Activated CD4-positive, alpha-beta memory T cell treated with anti-CD3 and anti-CD28 coated beads for 36 hours (primary cell): ENCODE results near the gene AGK. TPM values are rescaled to one million over a fixed set of nuclear protein-coding genes. Genes with fewer than 3 reads are reported as not detected.

Source experiments
- CTCF ChIA-PET: fragments of 350-600 bp; sonication (Branson Sonifier 250); formaldehyde crosslinking; loops from one replicate; lab custom pipeline; 2021; ENCODE audit warnings: antibody characterized with exemption, inconsistent platforms; lab: Charles Lee
- POLR2A ChIA-PET: fragments of 350-600 bp; sonication (Branson Sonifier 250); formaldehyde crosslinking; loops from one replicate; lab custom pipeline; 2021; ENCODE audit warnings: antibody characterized with exemption; lab: Charles Lee
- DNase-seq: peaks from one replicate; pipeline ENCODE4 v3.0.0-alpha.2; 2020
- H3K27ac Mint-ChIP-seq: one replicate; pipeline ENCODE4 v1.8.0; 2021; ENCODE audit warnings: mixed read lengths
- H3K27me3 Mint-ChIP-seq: one replicate; pipeline ENCODE4 v1.8.0; 2021; ENCODE audit warnings: mixed read lengths
- H3K36me3 Mint-ChIP-seq: one replicate; pipeline ENCODE4 v1.8.0; 2021; ENCODE audit warnings: mixed read lengths
- H3K4me1 Mint-ChIP-seq: one replicate; pipeline ENCODE4 v1.8.0; 2021; ENCODE audit warnings: low read depth, mixed read lengths
- H3K4me3 Mint-ChIP-seq: one replicate; pipeline ENCODE4 v1.8.0; 2021; ENCODE audit warnings: mild to moderate bottlenecking, mixed read lengths
- H3K9me3 Mint-ChIP-seq: one replicate; pipeline ENCODE4 v1.8.0; 2021; ENCODE audit warnings: mixed read lengths
- intact Hi-C: fragments of 100-400 bp; cut with micrococcal nuclease; formaldehyde crosslinking; loops from one replicate; pipeline ENCODE4 v1.15.1; 2023
- total RNA-seq, 2 experiments: library from RNA; stranded (reverse); gene quantifications; one replicate each; pipeline ENCODE4 v1.2.3, GENCODE V29; 2021

The AGK gene
- total RNA-seq, 2 experiments from 2014 or later: 50.2 to 57.2 TPM

DNA sequence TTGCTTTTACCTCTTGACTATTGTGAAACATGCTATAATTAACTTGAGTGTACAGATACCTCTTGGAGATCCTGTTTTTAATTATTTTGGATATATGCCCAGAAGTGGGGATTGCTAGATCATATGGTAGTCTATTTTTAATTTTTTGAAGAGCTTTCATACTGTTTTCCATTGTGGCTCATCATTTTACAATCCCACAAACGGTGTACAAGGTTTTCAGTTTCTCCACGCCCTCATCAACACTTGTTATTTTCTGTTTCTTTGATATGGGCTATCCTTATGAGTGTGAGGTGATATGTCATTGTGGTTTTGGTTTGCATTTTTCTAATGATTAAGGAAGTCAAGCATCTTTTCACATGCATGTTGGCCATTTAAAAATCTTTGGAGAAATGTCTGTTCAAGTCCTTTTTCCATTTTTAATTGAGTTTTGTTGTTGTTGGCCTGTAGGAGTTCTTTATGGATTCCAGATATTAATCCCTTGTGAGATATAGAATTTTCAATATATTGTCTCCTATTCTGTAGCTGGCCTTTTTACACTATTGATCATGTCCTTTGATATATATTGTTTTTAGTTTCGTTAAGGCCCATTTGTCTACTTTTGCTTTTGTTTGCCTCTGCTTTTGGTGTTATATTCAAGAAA, 7.5 kb downstream of the AGK start:
- peak; percentile 17 for DNase-seq

DNA sequence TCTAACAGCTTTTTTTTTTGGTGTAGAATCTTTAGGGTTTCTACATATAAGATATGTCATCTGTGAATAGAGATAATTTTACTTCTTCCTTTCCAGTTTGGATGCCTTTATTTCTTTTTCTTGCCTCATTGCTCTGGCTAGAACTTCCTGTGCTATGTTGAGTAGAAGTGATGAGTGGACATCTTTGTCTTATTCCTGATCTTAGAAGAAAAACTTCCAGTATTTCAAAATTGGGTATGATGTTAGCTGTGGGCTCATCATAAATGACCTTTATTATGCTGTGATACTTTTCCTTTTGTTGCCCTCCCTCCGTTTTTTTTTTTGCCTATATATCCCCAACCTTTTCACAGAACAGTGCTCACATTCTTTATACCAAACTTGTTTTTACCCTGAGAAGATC, 8.8 kb downstream of the AGK start:
- DNase-seq: no peak
- Mint-ChIP-seq H3K4me1 (peaks cover 76% of the 10 kb centered on the region), H3K4me3 (no peak overlapping the region), H3K27me3 (no peaks in the 10 kb centered on the region), H3K36me3 (peaks cover 67% of the 10 kb centered on the region), H3K9me3 (peaks cover 7% of the 10 kb centered on the region), H3K27ac (no peak overlapping the region)
- intact Hi-C loops: loop anchor here (1.0 to 10.0 kb wide), 7 partner anchors 9 to 1245 kb away; partner anchors contain the start of genes AGK, BRAF, MRPS33 and NDUFB2
- ChIA-PET POLR2A (interaction anchor here (0.6 kb wide), 1 partner anchor 635 kb away, joined by 3 read pairs; the partner anchor contains the start of gene BRAF), CTCF (interaction anchor here (0.6 kb wide), 1 partner anchor 49 kb away, joined by 3 read pairs; no protein-coding TSS in a partner anchor)

More for the DNA sequence above, 7.5 kb downstream of the AGK start:
- POLR2A ChIA-PET: interaction anchor here (0.7 to 1.4 kb wide), 3 partner anchors 27 to 544 kb away, joined by 3 to 5 read pairs (median 4); partner anchors contain the start of gene MRPS33
- intact Hi-C loops: loop anchor here (1.0 to 10.0 kb wide), 8 partner anchors 7 to 1246 kb away; partner anchors contain the start of genes AGK, BRAF, MRPS33 and NDUFB2
- Mint-ChIP-seq H3K27me3 (no peaks in the 10 kb centered on the region), H3K36me3 (peaks cover 55% of the 10 kb centered on the region), H3K4me1 (peaks cover 64% of the 10 kb centered on the region), H3K27ac (peak overlapping the region; percentile 79), H3K9me3 (peaks cover 7% of the 10 kb centered on the region), H3K4me3 (no peak overlapping the region)
- CTCF ChIA-PET: interaction anchor here (1.2 kb wide), 1 partner anchor 23 kb away, joined by 3 read pairs; no protein-coding TSS in a partner anchor

DNA sequence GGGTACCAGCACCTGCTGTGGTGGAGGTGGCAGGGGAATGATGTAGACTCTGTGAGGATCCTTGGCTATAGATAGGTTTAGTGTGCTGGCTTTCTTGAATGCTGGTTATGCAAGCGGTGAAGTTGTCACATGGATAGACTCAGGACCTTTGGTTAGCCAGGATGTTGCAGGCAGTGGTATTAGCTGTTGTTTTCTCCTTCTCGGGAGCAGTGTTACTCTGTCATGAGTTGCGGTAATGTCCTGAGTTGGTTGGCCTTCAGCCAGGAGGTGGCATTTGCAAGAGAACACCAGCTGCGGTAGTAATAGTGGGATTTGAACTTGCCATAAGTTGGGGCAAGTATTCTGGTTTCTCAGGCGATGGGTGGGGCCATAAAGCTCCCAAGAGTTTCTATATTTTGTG, 10.8 kb downstream of the AGK start:
- POLR2A ChIA-PET: interaction anchor here (0.6 kb wide), 1 partner anchor 10 kb away, joined by 3 read pairs; no protein-coding TSS in a partner anchor
- H3K4me3 Mint-ChIP-seq: no peak overlapping the region
- no peaks in the 10 kb centered on the region for H3K27me3 Mint-ChIP-seq
- no peak overlapping the region for H3K27ac Mint-ChIP-seq
- DNase-seq: no peak
- H3K9me3 Mint-ChIP-seq: peaks cover 7% of the 10 kb centered on the region
- H3K36me3 Mint-ChIP-seq: peaks cover 73% of the 10 kb centered on the region
- CTCF ChIA-PET: interaction anchor here (1.0 to 1.1 kb wide), 2 partner anchors 12 to 176 kb away, joined by 3 read pairs; no protein-coding TSS in a partner anchor
- intact Hi-C loops: no loop called here
- peaks cover 80% of the 10 kb centered on the region for H3K4me1 Mint-ChIP-seq

DNA sequence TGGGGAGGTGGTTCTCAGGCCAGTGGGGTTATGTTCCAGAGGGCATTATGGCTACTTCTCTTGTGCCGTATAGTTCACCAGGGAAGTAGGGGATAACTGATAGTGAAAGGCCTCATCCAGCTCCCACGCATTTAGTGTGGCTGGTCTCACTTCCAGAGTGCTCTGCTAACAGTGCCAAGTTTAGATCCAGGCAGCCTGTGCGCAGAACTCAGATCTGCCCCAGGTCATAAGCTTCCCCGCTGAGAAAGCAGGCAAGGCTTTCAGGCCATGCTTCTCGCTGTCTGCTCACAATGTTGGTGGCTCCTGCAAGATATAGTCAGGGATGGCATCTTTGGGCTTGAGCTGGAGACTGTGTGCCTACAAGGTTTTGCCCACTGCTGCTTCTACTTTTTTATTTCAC, 11.3 kb downstream of the AGK start:
- Mint-ChIP-seq H3K4me3 (no peak overlapping the region), H3K27ac (no peak overlapping the region), H3K27me3 (no peaks in the 10 kb centered on the region), H3K36me3 (peaks cover 68% of the 10 kb centered on the region), H3K9me3 (peaks cover 7% of the 10 kb centered on the region), H3K4me1 (peaks cover 75% of the 10 kb centered on the region)
- DNase-seq: no peak
- intact Hi-C loops: no loop called here
- CTCF ChIA-PET: interaction anchor here (1.0 to 1.1 kb wide), 2 partner anchors 12 to 175 kb away, joined by 3 read pairs; no protein-coding TSS in a partner anchor
- POLR2A ChIA-PET: interaction anchor here (0.6 kb wide), 1 partner anchor 10 kb away, joined by 3 read pairs; no protein-coding TSS in a partner anchor

DNA sequence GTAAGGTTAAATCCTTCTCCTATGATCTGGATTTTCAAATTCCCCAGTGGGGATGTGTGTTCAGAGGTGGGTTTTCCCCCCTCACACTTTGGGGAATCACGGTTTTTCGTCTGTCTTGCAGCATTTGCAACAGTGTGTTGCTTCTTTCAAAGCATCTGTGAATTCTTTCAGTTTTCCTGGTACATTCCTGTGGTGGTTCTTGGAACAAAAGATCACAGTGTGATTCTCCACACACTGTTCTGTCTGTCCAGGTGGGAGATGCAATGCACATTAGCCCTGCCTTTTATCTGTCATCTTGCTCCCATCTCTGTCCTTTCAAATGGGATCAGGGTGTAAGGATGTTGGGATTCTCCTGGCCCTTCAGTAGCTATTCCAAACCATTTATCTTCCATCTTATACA, 11.8 kb downstream of the AGK start:
- H3K4me1 Mint-ChIP-seq: peaks cover 70% of the 10 kb centered on the region
- intact Hi-C loops: no loop called here
- DNase-seq: no peak
- H3K36me3 Mint-ChIP-seq: peaks cover 68% of the 10 kb centered on the region
- no peaks in the 10 kb centered on the region for H3K27me3 Mint-ChIP-seq
- no peak overlapping the region for H3K4me3 Mint-ChIP-seq
- POLR2A ChIA-PET: no interaction called here
- CTCF ChIA-PET: no interaction called here
- H3K27ac Mint-ChIP-seq: no peak overlapping the region
- peaks cover 7% of the 10 kb centered on the region for H3K9me3 Mint-ChIP-seq

DNA sequence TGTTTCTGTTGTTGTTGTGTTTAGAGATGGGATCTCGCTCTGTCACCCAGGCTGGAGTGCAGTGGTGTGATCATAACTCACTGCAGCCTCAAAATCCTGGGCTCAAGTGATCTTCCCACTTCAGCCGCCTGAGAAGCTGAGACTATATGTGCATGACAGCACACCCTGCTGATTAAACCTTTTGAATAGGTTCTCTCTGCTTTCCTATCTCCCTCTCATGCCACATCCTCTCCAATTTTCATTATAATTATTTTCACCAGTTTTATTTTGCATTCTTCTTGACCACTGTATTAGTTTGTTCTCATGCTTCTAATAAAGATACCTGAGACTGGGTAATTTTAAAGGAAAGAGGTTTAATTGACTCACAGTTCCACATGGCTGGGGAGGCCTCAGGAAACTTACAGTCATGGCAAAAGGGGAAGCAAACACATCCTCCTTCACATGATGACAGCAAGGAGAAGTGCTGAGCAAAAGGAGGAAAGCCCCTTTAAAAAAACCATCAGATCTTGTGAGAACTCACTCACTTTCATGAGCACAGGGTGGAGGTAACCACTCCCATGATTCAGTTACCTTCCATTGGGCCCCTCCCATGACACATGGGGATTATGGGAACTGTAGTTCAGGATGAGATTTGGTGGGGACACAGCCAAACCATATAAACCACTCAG, 12.9 kb downstream of the AGK start:
- H3K36me3 Mint-ChIP-seq: peaks cover 68% of the 10 kb centered on the region
- DNase-seq: peak; percentile 56
- H3K27me3 Mint-ChIP-seq: no peaks in the 10 kb centered on the region
- peaks cover 7% of the 10 kb centered on the region for H3K9me3 Mint-ChIP-seq
- peaks cover 59% of the 10 kb centered on the region for H3K4me1 Mint-ChIP-seq
- POLR2A ChIA-PET: no interaction called here
- no peak overlapping the region for H3K4me3 Mint-ChIP-seq
- peak overlapping the region; percentile 60 for H3K27ac Mint-ChIP-seq
- intact Hi-C loops: no loop called here
- CTCF ChIA-PET: no interaction called here

DNA sequence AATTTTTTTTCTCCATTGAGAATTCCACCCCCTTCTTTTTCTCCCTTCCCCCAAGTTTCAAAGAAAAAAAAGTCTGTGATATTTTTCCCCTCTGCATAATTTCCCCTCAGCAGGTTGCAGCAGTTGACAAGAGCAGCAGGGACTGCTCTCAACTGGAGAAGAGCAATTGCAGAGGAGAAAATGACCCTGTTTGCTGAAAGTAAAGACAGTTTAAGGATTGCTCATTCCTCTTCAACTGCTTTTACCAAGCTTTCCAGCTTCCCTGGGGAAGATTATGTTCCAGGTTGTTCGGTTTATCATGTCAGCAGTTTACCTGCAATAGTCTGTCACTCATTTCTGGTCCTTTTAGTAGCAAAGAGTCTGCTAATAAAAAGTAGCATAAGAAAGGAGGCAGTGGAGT, 16.2 kb downstream of the AGK start:
- ChIA-PET POLR2A (no interaction called here), CTCF (no interaction called here)
- H3K27me3 Mint-ChIP-seq: no peaks in the 10 kb centered on the region
- intact Hi-C loops: no loop called here
- H3K9me3 Mint-ChIP-seq: no peaks in the 10 kb centered on the region
- DNase-seq: no peak
- no peak overlapping the region for H3K4me3 Mint-ChIP-seq
- H3K4me1 Mint-ChIP-seq: peaks cover 50% of the 10 kb centered on the region
- H3K36me3 Mint-ChIP-seq: peaks cover 55% of the 10 kb centered on the region
- H3K27ac Mint-ChIP-seq: no peak overlapping the region

DNA sequence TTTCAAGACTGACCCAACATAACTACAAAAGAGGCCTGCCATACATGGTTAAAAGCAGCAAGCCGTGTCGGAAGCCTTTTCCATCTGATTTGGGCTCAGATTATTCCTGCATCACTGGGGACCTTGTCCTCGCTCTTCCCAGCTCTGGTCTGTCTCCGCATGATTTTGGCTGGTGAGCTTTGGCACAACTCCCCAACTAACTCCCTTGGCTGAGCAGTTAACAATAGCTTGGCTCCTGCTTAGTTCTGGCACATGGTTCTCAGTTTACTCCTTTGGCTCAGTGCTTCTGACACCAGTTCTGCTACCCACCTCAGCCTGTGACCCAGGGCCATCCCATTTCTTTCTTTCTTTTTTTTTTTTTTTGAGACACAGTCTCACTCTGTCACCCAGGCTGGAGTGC, 17.0 kb downstream of the AGK start:
- CTCF ChIA-PET: no interaction called here
- peaks cover 58% of the 10 kb centered on the region for H3K36me3 Mint-ChIP-seq
- POLR2A ChIA-PET: no interaction called here

DNA sequence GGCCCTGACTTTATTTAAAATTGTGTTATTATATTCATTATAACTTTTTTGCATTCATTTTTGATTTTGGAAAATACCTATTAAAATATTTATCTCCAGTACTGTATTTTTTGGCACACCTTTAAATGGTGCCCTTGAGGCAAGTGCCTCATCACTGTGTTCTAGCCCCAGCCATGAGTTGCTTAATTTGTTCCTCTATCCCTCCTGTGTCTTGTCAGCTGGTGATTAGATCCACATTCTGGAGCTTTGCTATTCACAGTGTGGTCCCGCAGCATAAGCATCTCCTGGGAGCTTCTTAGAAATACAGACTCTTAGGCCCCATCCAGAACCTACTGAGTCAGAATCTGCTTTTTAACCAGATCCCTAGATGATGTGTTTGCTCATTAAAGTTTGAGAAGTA, 19.8 kb downstream of the AGK start:
- no peak for DNase-seq
- peaks cover 20% of the 10 kb centered on the region for H3K9me3 Mint-ChIP-seq
- POLR2A ChIA-PET: no interaction called here
- H3K36me3 Mint-ChIP-seq: peaks cover 57% of the 10 kb centered on the region
- H3K27me3 Mint-ChIP-seq: no peaks in the 10 kb centered on the region
- no peak overlapping the region for H3K4me3 Mint-ChIP-seq
- intact Hi-C loops: no loop called here
- CTCF ChIA-PET: interaction anchor here (1.2 kb wide), 1 partner anchor 38 kb away, joined by 4 read pairs; no protein-coding TSS in a partner anchor
- H3K27ac Mint-ChIP-seq: no peak overlapping the region
- peaks cover 29% of the 10 kb centered on the region for H3K4me1 Mint-ChIP-seq

More for the DNA sequence above, 17.0 kb downstream of the AGK start:
- H3K27ac Mint-ChIP-seq: no peak overlapping the region
- no peak overlapping the region for H3K4me3 Mint-ChIP-seq
- peaks cover 50% of the 10 kb centered on the region for H3K4me1 Mint-ChIP-seq
- intact Hi-C loops: no loop called here
- no peaks in the 10 kb centered on the region for H3K9me3 Mint-ChIP-seq
- no peaks in the 10 kb centered on the region for H3K27me3 Mint-ChIP-seq
- DNase-seq: no peak

DNA sequence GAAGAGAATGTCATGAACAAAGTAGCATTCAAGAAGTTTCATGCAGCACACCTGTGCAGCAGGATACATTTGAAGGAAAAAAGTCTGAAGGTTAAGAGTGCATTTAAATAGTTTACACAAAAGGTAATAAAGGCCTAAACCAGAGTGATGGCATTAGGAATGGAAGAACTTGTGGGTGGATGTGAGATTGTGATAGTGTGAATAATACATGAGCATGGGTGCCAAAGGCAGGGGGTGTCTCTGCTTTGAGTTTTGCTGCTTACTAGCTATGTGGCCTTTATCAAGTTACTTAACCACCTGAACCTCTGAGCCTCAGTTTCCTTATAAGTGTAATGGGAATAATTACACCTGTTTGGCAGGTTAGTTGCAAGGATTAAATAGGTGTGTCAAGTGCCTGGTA, 21.0 kb downstream of the AGK start:
- Mint-ChIP-seq H3K4me3 (no peak overlapping the region), H3K36me3 (peaks cover 57% of the 10 kb centered on the region)

DNA sequence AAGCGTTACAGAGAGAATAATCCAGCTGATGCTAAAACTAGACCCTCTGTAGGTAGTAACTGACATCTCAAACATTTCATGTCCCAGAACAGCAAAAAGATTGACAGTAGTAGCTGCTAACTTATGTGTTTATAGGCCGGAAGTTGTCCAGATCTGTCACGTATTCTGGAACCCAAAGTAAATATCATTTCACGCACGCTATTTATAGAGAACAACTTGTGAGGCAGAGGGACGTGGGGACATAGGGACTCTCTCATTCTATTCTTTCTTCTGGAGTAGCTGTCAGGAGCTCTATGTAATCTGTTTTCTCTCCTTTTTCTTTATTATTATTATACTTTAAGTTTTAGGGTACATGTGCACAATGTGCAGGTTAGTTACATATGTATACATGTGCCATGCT, 22.3 kb downstream of the AGK start:
- H3K27me3 Mint-ChIP-seq: no peaks in the 10 kb centered on the region
- H3K4me3 Mint-ChIP-seq: no peak overlapping the region
- peaks cover 31% of the 10 kb centered on the region for H3K9me3 Mint-ChIP-seq
- ChIA-PET POLR2A (no interaction called here), CTCF (no interaction called here)
- intact Hi-C loops: no loop called here
- no peak for DNase-seq
- H3K36me3 Mint-ChIP-seq: peaks cover 55% of the 10 kb centered on the region
- H3K4me1 Mint-ChIP-seq: peaks cover 21% of the 10 kb centered on the region
- no peak overlapping the region for H3K27ac Mint-ChIP-seq

More for the DNA sequence above, 21.0 kb downstream of the AGK start:
- ChIA-PET POLR2A (no interaction called here), CTCF (interaction anchor here (1.2 kb wide), 1 partner anchor 39 kb away, joined by 4 read pairs; no protein-coding TSS in a partner anchor)
- H3K9me3 Mint-ChIP-seq: peaks cover 27% of the 10 kb centered on the region
- no peak overlapping the region for H3K27ac Mint-ChIP-seq
- H3K27me3 Mint-ChIP-seq: no peaks in the 10 kb centered on the region
- no peak for DNase-seq
- H3K4me1 Mint-ChIP-seq: peaks cover 21% of the 10 kb centered on the region
- intact Hi-C loops: no loop called here

DNA sequence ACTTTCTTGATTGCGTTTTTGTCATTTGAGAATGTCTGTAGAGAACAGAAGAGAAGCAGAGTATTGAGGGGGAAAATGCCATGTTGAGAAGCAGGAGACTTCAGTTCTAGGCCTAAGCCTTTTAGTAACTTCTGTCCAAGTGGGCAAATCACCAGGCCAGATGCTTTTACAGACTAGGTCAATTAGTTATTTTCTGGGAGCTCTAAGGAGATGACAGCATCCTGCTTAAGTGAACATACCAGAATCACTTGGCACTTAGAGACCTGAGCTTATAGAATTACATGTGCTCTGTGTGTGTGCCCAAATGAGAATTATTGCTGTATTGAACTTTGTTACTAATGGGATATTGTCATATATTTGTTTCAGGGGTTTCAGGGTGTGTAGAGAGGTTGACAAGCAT, 24.0 kb downstream of the AGK start:
- no peaks in the 10 kb centered on the region for H3K27me3 Mint-ChIP-seq
- H3K27ac Mint-ChIP-seq: no peak overlapping the region
- ChIA-PET POLR2A (no interaction called here), CTCF (no interaction called here)
- intact Hi-C loops: no loop called here
- no peak overlapping the region for H3K4me3 Mint-ChIP-seq
- peaks cover 31% of the 10 kb centered on the region for H3K9me3 Mint-ChIP-seq
- peaks cover 50% of the 10 kb centered on the region for H3K36me3 Mint-ChIP-seq
- DNase-seq: no peak
- H3K4me1 Mint-ChIP-seq: peaks cover 21% of the 10 kb centered on the region
